ENCODE measurements around the gene HK1.

The HK1 gene

GRCh38 chr10:69278446-69278963 lies at the start of gene HK1:
TSS of gene HK1 (plus strand) at chr10:69278496.
- DNase-seq (ENCODE audit: low read depth) = no peak

DNA sequence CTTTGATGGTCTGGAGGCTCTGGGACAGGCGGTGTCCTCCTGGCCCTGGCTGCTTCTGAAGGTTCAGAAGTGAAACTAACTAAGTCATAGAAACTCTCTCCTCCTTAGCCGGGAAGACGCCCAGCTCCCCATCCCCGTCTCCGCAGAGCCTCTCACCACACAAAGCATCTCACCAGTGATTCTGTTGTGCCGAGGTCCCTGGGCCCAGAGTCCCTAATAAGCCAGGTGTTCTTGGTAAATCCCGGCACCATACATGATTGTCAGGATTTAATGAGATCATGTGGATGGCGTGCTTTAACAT lies 48.7 kb upstream of the HK1 start:
- peak overlapping the region; percentile 3; the same call in 1 of the 2 replicates for H3K4me3 ChIP-seq (ENCODE audit: low read depth, low read length)
- DNase-seq (ENCODE audit: low read depth) = no peak
- TF ChIP-seq CTCF (IDR thresholded peaks at IDR 0.05; ENCODE audit: low read depth, low read length, missing control alignments) = no peak

More at GRCh38 chr10:69278446-69278963, at the start of gene HK1:
- no peak for TF ChIP-seq CTCF (IDR thresholded peaks at IDR 0.05; ENCODE audit: low read depth, low read length, missing control alignments)
- no peak within 1 kb of the TSS for H3K4me3 ChIP-seq (ENCODE audit: low read depth, low read length)

DNA sequence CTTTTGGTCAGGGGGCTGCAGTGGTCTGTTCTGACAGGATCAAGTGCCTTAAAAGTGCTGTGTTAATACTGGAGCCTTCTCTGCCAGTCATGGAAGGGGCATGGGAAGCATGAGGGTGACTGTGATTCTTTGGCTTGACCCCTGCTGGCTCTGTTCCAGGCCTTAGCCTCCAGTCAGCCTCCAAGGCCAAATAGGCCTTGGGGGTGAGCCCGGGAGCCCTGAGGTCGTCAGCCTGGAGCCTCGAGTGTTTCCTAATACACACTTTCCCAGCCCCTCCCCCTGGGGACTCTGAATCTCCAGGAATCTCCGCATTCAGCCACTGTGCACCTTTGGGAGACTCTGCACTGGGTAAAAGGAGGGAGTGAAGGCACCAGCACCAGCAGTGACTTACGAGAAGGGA lies 48.2 kb upstream of the HK1 start:
- TF ChIP-seq CTCF (IDR thresholded peaks at IDR 0.05; ENCODE audit: low read depth, low read length, missing control alignments) = no peak
- DNase-seq (ENCODE audit: low read depth) = no peak
- H3K4me3 ChIP-seq (ENCODE audit: low read depth, low read length) = no peak overlapping the region

DNA sequence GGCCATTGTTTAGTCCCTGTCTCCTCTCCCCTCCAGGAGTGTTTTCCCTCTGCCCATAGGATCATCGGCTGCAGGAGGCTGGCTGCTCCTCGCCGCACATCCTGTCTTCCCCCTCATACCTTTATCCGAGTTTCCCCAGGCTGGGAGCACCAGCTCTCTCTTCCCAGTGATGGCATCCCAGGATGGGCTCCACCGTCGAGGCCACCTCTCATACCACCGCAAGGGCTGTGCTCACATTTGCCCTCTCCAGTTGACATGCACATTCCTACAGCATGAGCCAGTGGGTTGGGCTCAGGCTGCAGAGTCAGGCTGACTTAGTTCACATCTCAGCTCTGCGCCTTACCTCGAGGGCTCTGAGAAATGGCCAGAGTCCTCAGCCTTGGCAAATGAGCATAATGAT lies 46.0 kb upstream of the HK1 start:
- TF ChIP-seq CTCF (IDR thresholded peaks at IDR 0.05; ENCODE audit: low read depth, low read length, missing control alignments) = no peak
- no peak overlapping the region for H3K4me3 ChIP-seq (ENCODE audit: low read depth, low read length)
- no peak for DNase-seq (ENCODE audit: low read depth)

DNA sequence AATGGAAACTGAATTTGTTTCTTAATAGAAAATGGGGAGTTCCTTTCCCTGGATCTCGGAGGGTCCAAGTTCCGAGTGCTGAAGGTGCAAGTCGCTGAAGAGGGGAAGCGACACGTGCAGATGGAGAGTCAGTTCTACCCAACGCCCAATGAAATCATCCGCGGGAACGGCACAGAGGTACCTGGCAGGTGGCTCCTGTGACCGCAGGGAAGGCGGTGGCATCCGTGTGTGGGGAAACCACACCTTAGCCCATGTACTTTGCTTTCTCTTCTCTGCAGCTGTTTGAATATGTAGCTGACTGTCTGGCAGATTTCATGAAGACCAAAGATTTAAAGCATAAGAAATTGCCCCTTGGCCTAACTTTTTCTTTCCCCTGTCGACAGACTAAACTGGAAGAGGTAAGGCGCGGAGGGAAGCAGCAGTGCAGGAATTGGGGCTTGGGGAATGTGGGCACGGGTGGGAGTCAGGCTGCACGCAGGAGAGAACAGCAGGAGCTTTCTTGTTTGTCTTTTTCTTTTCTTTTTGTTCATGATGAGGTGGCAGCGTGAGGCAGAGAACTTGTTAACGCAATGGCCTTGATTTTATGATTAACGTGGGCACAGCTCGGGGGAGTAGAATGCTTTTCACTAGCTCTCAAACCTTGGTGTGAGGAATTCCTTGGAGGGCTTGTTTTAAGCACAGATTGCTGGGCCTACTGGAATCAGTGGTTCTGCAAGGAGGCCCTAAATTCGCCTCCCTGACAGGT lies 45.4 kb upstream of the HK1 start:
- no peak overlapping the region for H3K4me3 ChIP-seq (ENCODE audit: low read depth, low read length)
- no peak for DNase-seq (ENCODE audit: low read depth)
- TF ChIP-seq CTCF (IDR thresholded peaks at IDR 0.05; ENCODE audit: low read depth, low read length, missing control alignments) = no peak

DNA sequence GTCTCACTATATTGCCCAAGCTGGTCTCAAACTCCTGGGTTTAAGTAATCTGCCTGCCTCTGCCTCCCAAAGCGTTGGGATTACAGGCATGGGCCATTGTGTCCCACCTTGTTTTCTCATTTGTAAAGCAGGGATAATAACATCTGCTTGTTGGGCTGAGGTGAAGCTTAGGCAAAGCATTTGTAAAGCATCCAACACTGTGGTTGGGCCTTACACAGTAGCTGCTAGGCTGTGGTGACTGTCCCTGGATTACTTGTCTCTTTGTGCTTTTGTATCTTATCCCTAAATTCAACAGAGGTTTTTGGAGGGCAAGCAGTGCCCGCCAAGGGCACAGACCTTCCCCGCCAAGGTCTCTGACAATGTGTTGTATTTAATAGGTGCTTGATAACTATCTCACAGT lies 43.8 kb upstream of the HK1 start:
- no peak overlapping the region for H3K4me3 ChIP-seq (ENCODE audit: low read depth, low read length)
- no peak for DNase-seq (ENCODE audit: low read depth)
- TF ChIP-seq CTCF (IDR thresholded peaks at IDR 0.05; ENCODE audit: low read depth, low read length, missing control alignments) = no peak

Data from GM12864 (cell line).